Upper lobe of right lung (tissue), 1 donor: ENCODE measurements around the gene ABR. TPM values are rescaled to one million over a fixed set of nuclear protein-coding genes. Genes with fewer than 3 reads are reported as not detected.
A peak's percentile ranks its signal among the peaks of the same experiment; 100 is the strongest.

Experiments used
- ATAC-seq: fragments of 200-7000 bp; cut with Tn5 transposase; one replicate; pipeline ENCODE4 v1.9.1; 2020; ENCODE audit warnings: mild to moderate bottlenecking, moderate library complexity
- DNase-seq: peaks from one replicate; pipeline ENCODE4 v3.0.0-alpha.2; 2020
- H3K27ac ChIP-seq: fragments of 200-600 bp; one replicate; pipeline ENCODE4 v1.8.0; 2022
- H3K27me3 ChIP-seq: fragments of 200-600 bp; one replicate; pipeline ENCODE4 v1.8.0; 2022; ENCODE audit warnings: mild to moderate bottlenecking
- H3K36me3 ChIP-seq: fragments of 200-600 bp; one replicate; pipeline ENCODE4 v1.8.0; 2022
- H3K4me1 ChIP-seq: fragments of 200-600 bp; one replicate; pipeline ENCODE4 v1.8.0; 2022
- H3K4me3 ChIP-seq: fragments of 200-600 bp; one replicate; pipeline ENCODE4 v1.8.0; 2022; ENCODE audit warnings: mild to moderate bottlenecking
- H3K9me3 ChIP-seq: fragments of 200-600 bp; one replicate; pipeline ENCODE4 v1.8.0; 2022
- intact Hi-C: fragments of 100-400 bp; cut with DNase I; formaldehyde crosslinking; loops from one replicate; pipeline ENCODE4 v1.11.0; 2022
- total RNA-seq: library from RNA; stranded (reverse); fragmentation: NEBNext Ultra II Directional; extraction: Animal tissue kit (Norgen Biotek cat#: 25700); gene quantifications from one replicate; pipeline ENCODE4 v1.2.1, GENCODE V29; 2021
- TF ChIP-seq, protein P1 (sequence below): fragments of 200-600 bp; IDR thresholded peaks from one replicate; pipeline ENCODE4 v1.8.0; 2022; ENCODE audit warnings: antibody characterized with exemption
- donor health status: DM: no; HTN: yes; CAD: no; lungs with severe emphysema.

The ABR gene
- total RNA-seq, 1 donor from 2014 or later: 185 TPM

GRCh38 chr17:1090465-1091189, 89.2 kb downstream of the ABR start:
- intact Hi-C loops: no loop called here
- ATAC-seq: peak; percentile 32
- Histone ChIP-seq H3K4me1 (peaks cover 47% of the 10 kb centered on the region), H3K27me3 (no peaks in the 10 kb centered on the region), H3K9me3 (no peaks in the 10 kb centered on the region), H3K27ac (peak overlapping the region; percentile 83), H3K4me3 (no peak overlapping the region), H3K36me3 (peaks cover 36% of the 10 kb centered on the region)
- TF ChIP-seq, protein P1, sequence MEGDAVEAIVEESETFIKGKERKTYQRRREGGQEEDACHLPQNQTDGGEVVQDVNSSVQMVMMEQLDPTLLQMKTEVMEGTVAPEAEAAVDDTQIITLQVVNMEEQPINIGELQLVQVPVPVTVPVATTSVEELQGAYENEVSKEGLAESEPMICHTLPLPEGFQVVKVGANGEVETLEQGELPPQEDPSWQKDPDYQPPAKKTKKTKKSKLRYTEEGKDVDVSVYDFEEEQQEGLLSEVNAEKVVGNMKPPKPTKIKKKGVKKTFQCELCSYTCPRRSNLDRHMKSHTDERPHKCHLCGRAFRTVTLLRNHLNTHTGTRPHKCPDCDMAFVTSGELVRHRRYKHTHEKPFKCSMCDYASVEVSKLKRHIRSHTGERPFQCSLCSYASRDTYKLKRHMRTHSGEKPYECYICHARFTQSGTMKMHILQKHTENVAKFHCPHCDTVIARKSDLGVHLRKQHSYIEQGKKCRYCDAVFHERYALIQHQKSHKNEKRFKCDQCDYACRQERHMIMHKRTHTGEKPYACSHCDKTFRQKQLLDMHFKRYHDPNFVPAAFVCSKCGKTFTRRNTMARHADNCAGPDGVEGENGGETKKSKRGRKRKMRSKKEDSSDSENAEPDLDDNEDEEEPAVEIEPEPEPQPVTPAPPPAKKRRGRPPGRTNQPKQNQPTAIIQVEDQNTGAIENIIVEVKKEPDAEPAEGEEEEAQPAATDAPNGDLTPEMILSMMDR: no peak
- peak; percentile 80 for DNase-seq

GRCh38 chr17:1089915-1090314, 89.9 kb downstream of the ABR start:
- no peaks in the 10 kb centered on the region for H3K27me3 ChIP-seq
- H3K4me3 ChIP-seq: no peak overlapping the region
- peak; percentile 88 for DNase-seq
- H3K9me3 ChIP-seq: no peaks in the 10 kb centered on the region
- intact Hi-C loops: no loop called here
- peak; percentile 77 for ATAC-seq
- H3K36me3 ChIP-seq: peaks cover 32% of the 10 kb centered on the region
- peaks cover 43% of the 10 kb centered on the region for H3K4me1 ChIP-seq
- TF ChIP-seq, protein P1: no peak
- peak overlapping the region; percentile 83 for H3K27ac ChIP-seq

DNA sequence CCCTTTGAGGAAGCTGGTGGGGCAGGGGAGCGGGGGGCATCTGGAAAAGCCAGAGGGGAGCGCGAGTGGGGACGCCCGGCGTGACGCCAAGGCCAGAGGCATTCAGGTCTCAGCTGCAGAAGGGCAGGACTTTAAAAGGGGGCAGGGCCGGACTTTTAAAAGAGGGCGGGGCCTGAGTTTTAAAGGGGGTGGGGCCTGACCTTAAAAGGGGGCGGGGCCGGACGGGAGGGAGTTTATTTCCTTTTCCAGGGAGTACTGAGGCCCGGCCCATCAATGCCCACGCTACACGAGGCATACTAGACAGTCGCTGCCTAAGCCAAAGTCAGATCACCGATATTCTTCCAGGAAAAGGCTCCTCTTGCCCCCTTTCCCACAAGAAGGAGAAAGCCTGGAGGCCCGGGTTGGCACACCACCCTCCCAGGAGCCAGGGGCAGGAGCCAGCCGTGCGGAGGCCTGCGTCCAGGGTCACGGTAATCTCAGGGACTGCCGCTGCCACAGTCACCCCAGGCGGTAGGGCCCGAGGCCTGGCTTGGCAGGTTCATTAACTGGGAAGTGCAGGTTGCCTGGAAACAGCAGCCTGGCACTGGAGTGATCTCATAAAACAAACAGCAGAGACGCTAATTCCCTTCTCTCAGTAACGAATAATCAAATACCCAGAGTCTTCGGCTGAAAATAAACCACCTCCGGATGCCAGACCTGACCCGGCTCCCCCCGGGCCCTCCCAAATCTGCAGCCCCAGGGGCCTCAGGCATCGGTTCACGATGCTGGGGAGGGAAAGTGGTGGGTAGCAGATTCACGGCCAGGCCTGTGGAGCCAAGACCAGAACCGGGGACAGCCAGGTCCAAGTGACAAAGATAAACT, 92.2 kb downstream of the ABR start:
- Histone ChIP-seq H3K27me3 (no peaks in the 10 kb centered on the region), H3K4me1 (peaks cover 46% of the 10 kb centered on the region), H3K9me3 (no peaks in the 10 kb centered on the region), H3K36me3 (peaks cover 35% of the 10 kb centered on the region), H3K27ac (peak overlapping the region; percentile 87), H3K4me3 (no peak overlapping the region)
- peak; percentile 87 for DNase-seq
- intact Hi-C loops: no loop called here
- peak; percentile 71 for ATAC-seq
- TF ChIP-seq, protein P1: no peak

DNA sequence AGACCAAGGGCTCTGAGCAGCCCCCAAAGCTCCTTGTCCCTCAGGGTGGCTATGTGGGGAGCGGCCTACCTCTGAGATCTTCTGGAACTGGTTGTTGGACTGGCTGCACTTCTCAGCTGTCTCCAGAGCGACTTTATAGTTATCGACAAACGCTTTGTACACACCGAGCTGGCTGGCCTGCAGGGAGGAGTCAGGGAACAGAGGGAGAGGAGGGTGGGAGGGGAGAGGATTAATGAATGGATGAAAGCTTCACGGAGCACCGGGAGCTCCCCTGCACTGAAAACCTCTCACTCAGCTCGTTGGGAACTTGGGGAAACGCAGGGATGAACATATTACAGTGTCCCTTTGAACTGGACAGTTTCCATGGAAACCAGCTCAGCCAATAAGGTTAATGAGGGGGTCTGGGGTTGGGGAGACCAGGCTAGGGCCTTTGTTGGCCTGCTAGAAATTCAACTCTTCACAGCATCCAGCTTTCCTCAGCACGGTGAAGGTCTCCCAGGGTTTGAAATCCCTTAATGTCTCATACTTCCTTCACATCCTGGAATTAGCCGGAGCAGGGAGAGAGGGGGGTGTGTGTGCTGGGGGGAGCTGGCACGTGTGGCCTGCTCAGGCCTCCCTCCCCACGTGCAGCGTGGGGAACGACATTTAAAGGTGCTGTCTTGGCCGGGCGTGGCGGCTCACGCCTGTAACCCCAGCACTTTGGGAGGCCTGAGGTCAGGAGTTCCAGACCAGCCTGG, 96.2 kb downstream of the ABR start:
- TF ChIP-seq, protein P1: no peak
- no peak for DNase-seq
- ATAC-seq: no peak
- intact Hi-C loops: no loop called here
- no peaks in the 10 kb centered on the region for H3K9me3 ChIP-seq
- H3K27me3 ChIP-seq: no peaks in the 10 kb centered on the region
- H3K27ac ChIP-seq: no peak overlapping the region
- peaks cover 38% of the 10 kb centered on the region for H3K4me1 ChIP-seq
- H3K4me3 ChIP-seq: no peak overlapping the region
- peaks cover 42% of the 10 kb centered on the region for H3K36me3 ChIP-seq

- no peaks in the 10 kb centered on the region for H3K9me3 ChIP-seq
- ATAC-seq (no peak), DNase-seq (no peak)
- H3K27me3 ChIP-seq: no peaks in the 10 kb centered on the region
- no peak overlapping the region for H3K4me3 ChIP-seq
- intact Hi-C loops: no loop called here
- TF ChIP-seq, protein P1: no peak
- H3K36me3 ChIP-seq: peaks cover 51% of the 10 kb centered on the region
- peaks cover 28% of the 10 kb centered on the region for H3K4me1 ChIP-seq
- H3K27ac ChIP-seq: no peak overlapping the region
Measured at GRCh38 chr17:1082579-1082978, 97.2 kb downstream of the ABR start.
